ENCODE measurements around the gene AKAP13.

The AKAP13 gene

GRCh38 chr15:85619992-85620689 lies 239.7 kb downstream of the AKAP13 start:
- in situ Hi-C loops (cut with HindIII; ENCODE audit: low pct_unique_long_range_greater_than_20kb, low sequenced_read_pairs): no loop called here
- no peak for TF ChIP-seq JUND (IDR thresholded peaks at IDR 0.05; ENCODE audit: low read depth)

GRCh38 chr15:85620690-85621049 lies 240.3 kb downstream of the AKAP13 start:
- DNase-seq (ENCODE audit: low read depth in 1 of 2, low spot score in 1 of 2): no peak
- no peak for TF ChIP-seq JUND (IDR thresholded peaks at IDR 0.05; ENCODE audit: low read depth)
- in situ Hi-C loops (cut with HindIII; ENCODE audit: low pct_unique_long_range_greater_than_20kb, low sequenced_read_pairs): no loop called here

More at GRCh38 chr15:85619992-85620689, 239.7 kb downstream of the AKAP13 start:
- no peak for DNase-seq (ENCODE audit: low read depth in 1 of 2, low spot score in 1 of 2)

- no peak for TF ChIP-seq JUND (IDR thresholded peaks at IDR 0.05; ENCODE audit: low read depth)
- in situ Hi-C loops (cut with HindIII; ENCODE audit: low pct_unique_long_range_greater_than_20kb, low sequenced_read_pairs): no loop called here
- no peak for DNase-seq (ENCODE audit: low read depth in 1 of 2, low spot score in 1 of 2)
Observed at GRCh38 chr15:85621094-85621493, 240.7 kb downstream of the AKAP13 start.

GRCh38 chr15:85622221-85622831 lies 241.9 kb downstream of the AKAP13 start:
- in situ Hi-C loops (cut with HindIII; ENCODE audit: low pct_unique_long_range_greater_than_20kb, low sequenced_read_pairs): no loop called here
- TF ChIP-seq JUND (IDR thresholded peaks at IDR 0.05; ENCODE audit: low read depth): no peak
- no peak for DNase-seq (ENCODE audit: low read depth in 1 of 2, low spot score in 1 of 2)

GRCh38 chr15:85623315-85624049 lies 243.1 kb downstream of the AKAP13 start:
- no peak for DNase-seq (ENCODE audit: low read depth in 1 of 2, low spot score in 1 of 2)
- TF ChIP-seq JUND (IDR thresholded peaks at IDR 0.05; ENCODE audit: low read depth): no peak
- in situ Hi-C loops (cut with HindIII; ENCODE audit: low pct_unique_long_range_greater_than_20kb, low sequenced_read_pairs): no loop called here

GRCh38 chr15:85624291-85624801 lies 243.9 kb downstream of the AKAP13 start:
- DNase-seq (ENCODE audit: low read depth in 1 of 2, low spot score in 1 of 2): no peak
- in situ Hi-C loops (cut with HindIII; ENCODE audit: low pct_unique_long_range_greater_than_20kb, low sequenced_read_pairs): no loop called here

GRCh38 chr15:85625166-85625830 lies 244.9 kb downstream of the AKAP13 start:
- no peak for TF ChIP-seq JUND (IDR thresholded peaks at IDR 0.05; ENCODE audit: low read depth)
- in situ Hi-C loops (cut with HindIII; ENCODE audit: low pct_unique_long_range_greater_than_20kb, low sequenced_read_pairs): no loop called here
- no peak for DNase-seq (ENCODE audit: low read depth in 1 of 2, low spot score in 1 of 2)

More at GRCh38 chr15:85624291-85624801, 243.9 kb downstream of the AKAP13 start:
- TF ChIP-seq JUND (IDR thresholded peaks at IDR 0.05; ENCODE audit: low read depth): no peak

- DNase-seq (ENCODE audit: low read depth in 1 of 2, low spot score in 1 of 2): no peak
Observed at GRCh38 chr15:85625856-85626255, 245.5 kb downstream of the AKAP13 start.

GRCh38 chr15:85627213-85627935 lies 247.0 kb downstream of the AKAP13 start:
- in situ Hi-C loops (cut with HindIII; ENCODE audit: low pct_unique_long_range_greater_than_20kb, low sequenced_read_pairs): no loop called here
- no peak for TF ChIP-seq JUND (IDR thresholded peaks at IDR 0.05; ENCODE audit: low read depth)
- DNase-seq (ENCODE audit: low read depth in 1 of 2, low spot score in 1 of 2): no peak

More at GRCh38 chr15:85625856-85626255, 245.5 kb downstream of the AKAP13 start:
- in situ Hi-C loops (cut with HindIII; ENCODE audit: low pct_unique_long_range_greater_than_20kb, low sequenced_read_pairs): no loop called here
- no peak for TF ChIP-seq JUND (IDR thresholded peaks at IDR 0.05; ENCODE audit: low read depth)

- DNase-seq (ENCODE audit: low read depth in 1 of 2, low spot score in 1 of 2): no peak
- no peak for TF ChIP-seq JUND (IDR thresholded peaks at IDR 0.05; ENCODE audit: low read depth)
- in situ Hi-C loops (cut with HindIII; ENCODE audit: low pct_unique_long_range_greater_than_20kb, low sequenced_read_pairs): no loop called here
Observed at GRCh38 chr15:85630311-85630710, 249.9 kb downstream of the AKAP13 start.

- in situ Hi-C loops (cut with HindIII; ENCODE audit: low pct_unique_long_range_greater_than_20kb, low sequenced_read_pairs): no loop called here
- no peak for DNase-seq (ENCODE audit: low read depth in 1 of 2, low spot score in 1 of 2)
- no peak for TF ChIP-seq JUND (IDR thresholded peaks at IDR 0.05; ENCODE audit: low read depth)
Observed at GRCh38 chr15:85631018-85631417, 250.6 kb downstream of the AKAP13 start.

- TF ChIP-seq JUND (IDR thresholded peaks at IDR 0.05; ENCODE audit: low read depth): no peak
- DNase-seq (ENCODE audit: low read depth in 1 of 2, low spot score in 1 of 2): no peak
- in situ Hi-C loops (cut with HindIII; ENCODE audit: low pct_unique_long_range_greater_than_20kb, low sequenced_read_pairs): no loop called here
Observed at GRCh38 chr15:85632014-85632413, 251.6 kb downstream of the AKAP13 start.
